Measurements from ENCODE around the gene AAMDC.

The AAMDC gene

GRCh38 chr11:77776455-77776854 lies 44.5 kb upstream of the AAMDC start:
- ChIA-PET POLR2A (no interaction called here), CTCF (interaction anchor here (0.6 to 1.4 kb wide), 10 partner anchors 8 to 686 kb away, joined by 3 to 7 read pairs (median 3); no protein-coding TSS in a partner anchor)
- Histone ChIP-seq H3K4me3 (ENCODE audit: low read depth, low read length) (no peak overlapping the region), H3K9me3 (ENCODE audit: control insufficient read depth, insufficient read depth, low read depth, low read length) (no peaks in the 10 kb centered on the region), H3K36me3 (ENCODE audit: control insufficient read depth in 2 of 2, insufficient read depth in 1 of 2, low read length in 2 of 2) (no peaks in the 10 kb centered on the region), H3K27ac (ENCODE audit: extremely low read depth, low read depth, low read length) (no peak overlapping the region), H3K4me1 (ENCODE audit: control insufficient read depth, insufficient read depth, low read length) (no peaks in the 10 kb centered on the region; the same call in 1 of the 2 replicates)
- TF ChIP-seq ZNF239 (tag by site-specific recombination; IDR thresholded peaks at IDR 0.05) = no peak
- TF ChIP-seq ZNF654 (tag by site-specific recombination; IDR thresholded peaks at IDR 0.05; ENCODE audit: low read depth) = peak; percentile 47

- CTCF ChIA-PET = interaction anchor here (0.6 to 1.7 kb wide), 2 partner anchors 221 to 1693 kb away, joined by 4 to 6 read pairs; no protein-coding TSS in a partner anchor
Measured at GRCh38 chr11:77778118-77778517, 42.8 kb upstream of the AAMDC start.

GRCh38 chr11:77778549-77778948 lies 42.4 kb upstream of the AAMDC start:
- Histone ChIP-seq H3K27ac (ENCODE audit: extremely low read depth, low read depth, low read length) (no peak overlapping the region), H3K36me3 (ENCODE audit: control insufficient read depth in 2 of 2, insufficient read depth in 1 of 2, low read length in 2 of 2) (no peaks in the 10 kb centered on the region), H3K4me3 (ENCODE audit: low read depth, low read length) (no peak overlapping the region), H3K9me3 (ENCODE audit: control insufficient read depth, insufficient read depth, low read depth, low read length) (no peaks in the 10 kb centered on the region), H3K4me1 (ENCODE audit: control insufficient read depth, insufficient read depth, low read length) (no peaks in the 10 kb centered on the region)
- POLR2A ChIA-PET = no interaction called here
- CTCF ChIA-PET = interaction anchor here (0.6 to 1.7 kb wide), 4 partner anchors 23 to 1692 kb away, joined by 3 to 6 read pairs (median 4); no protein-coding TSS in a partner anchor
- TF ChIP-seq ZNF302 (tag by site-specific recombination; IDR thresholded peaks at IDR 0.05; ENCODE audit: low read depth) = no peak
- TF ChIP-seq ZNF639 (tag by site-specific recombination; IDR thresholded peaks at IDR 0.05) = no peak
- TF ChIP-seq ZNF174 (tag by site-specific recombination; IDR thresholded peaks at IDR 0.05) = no peak
- TF ChIP-seq ZNF404 (tag by site-specific recombination; IDR thresholded peaks at IDR 0.05) = no peak
- TF ChIP-seq ZNF501 (tag by site-specific recombination; IDR thresholded peaks at IDR 0.05) = no peak
- TF ChIP-seq ZNF830 (tag by site-specific recombination; IDR thresholded peaks at IDR 0.05; ENCODE audit: low read depth) = no peak
- no peak for TF ChIP-seq ATF2 (tag by site-specific recombination; IDR thresholded peaks at IDR 0.05; ENCODE audit: low read depth)
- TF ChIP-seq ZFP41 (tag by site-specific recombination; IDR thresholded peaks at IDR 0.05; ENCODE audit: borderline replicate concordance) = no peak
- TF ChIP-seq ZNF48 (tag by site-specific recombination; IDR thresholded peaks at IDR 0.05) = no peak
- no peak for TF ChIP-seq GLIS1 (tag by site-specific recombination; IDR thresholded peaks at IDR 0.05)
- TF ChIP-seq ZNF157 (tag by site-specific recombination; IDR thresholded peaks at IDR 0.05) = no peak
- TF ChIP-seq ZNF350 (tag by site-specific recombination; IDR thresholded peaks at IDR 0.05) = no peak
- TF ChIP-seq ZNF26 (tag by site-specific recombination; IDR thresholded peaks at IDR 0.05) = no peak
- TF ChIP-seq ZXDB (tag by site-specific recombination; IDR thresholded peaks at IDR 0.05) = no peak
- TF ChIP-seq ZBTB48 (tag by site-specific recombination; IDR thresholded peaks at IDR 0.05) = no peak

More at GRCh38 chr11:77778118-77778517, 42.8 kb upstream of the AAMDC start:
- TF ChIP-seq BCL6B (tag by site-specific recombination; IDR thresholded peaks at IDR 0.05) (no peak), HOXD13 (CRISPR knock-in tag; IDR thresholded peaks at IDR 0.05; ENCODE audit: borderline replicate concordance) (no peak), ZNF610 (tag by site-specific recombination; IDR thresholded peaks at IDR 0.05; ENCODE audit: borderline replicate concordance) (no peak), ZNF157 (tag by site-specific recombination; IDR thresholded peaks at IDR 0.05) (no peak), ZNF274 (IDR thresholded peaks at IDR 0.05; ENCODE audit: low read length) (no peak), ZNF274 (tag by site-specific recombination; IDR thresholded peaks at IDR 0.05; ENCODE audit: borderline replicate concordance) (no peak), ZNF792 (tag by site-specific recombination; IDR thresholded peaks at IDR 0.05) (no peak), GLIS2 (tag by site-specific recombination; IDR thresholded peaks at IDR 0.05) (no peak), ZNF223 (tag by site-specific recombination; IDR thresholded peaks at IDR 0.05) (no peak), ZNF449 (tag by site-specific recombination; IDR thresholded peaks at IDR 0.05) (no peak)
- Histone ChIP-seq H3K4me1 (ENCODE audit: control insufficient read depth, insufficient read depth, low read length) (no peaks in the 10 kb centered on the region), H3K27ac (ENCODE audit: extremely low read depth, low read depth, low read length) (no peak overlapping the region), H3K4me3 (ENCODE audit: low read depth, low read length) (no peak overlapping the region), H3K9me3 (ENCODE audit: control insufficient read depth, insufficient read depth, low read depth, low read length) (no peaks in the 10 kb centered on the region), H3K36me3 (ENCODE audit: control insufficient read depth in 2 of 2, insufficient read depth in 1 of 2, low read length in 2 of 2) (no peaks in the 10 kb centered on the region)
- POLR2A ChIA-PET = no interaction called here
